Measurements from ENCODE around the gene SPC24.

GRCh38 chr19:11200015-11200574 lies 44.5 kb upstream of the SPC24 start:
- TF ChIP-seq CTCF (IDR thresholded peaks at IDR 0.05) (no peak), POLR2AphosphoS5 (IDR thresholded peaks at IDR 0.05; ENCODE audit: low read depth, low read length) (no peak), REST (IDR thresholded peaks at IDR 0.05; ENCODE audit: insufficient read depth in 1 of 2, low read depth in 2 of 2, low read length in 1 of 2) (no peak), TCF7L2 (IDR thresholded peaks at IDR 0.05; ENCODE audit: low read depth, low read length) (no peak), SIN3A (IDR thresholded peaks at IDR 0.05; ENCODE audit: borderline replicate concordance, insufficient read depth, low read depth, low read length) (no peak)

All from Panc1 (cell line).